Bronchus fibroblast of lung (primary cell): ENCODE results near the gene PGAP1. TPM values are rescaled to one million over a fixed set of nuclear protein-coding genes. Genes with fewer than 3 reads are reported as not detected.

Experiments used
- total RNA-seq: library from RNA; depleted of rRNA; stranded (reverse); fragments of >200 nt; gene quantifications from 2 replicates; pipeline ENCODE4 v1.2.3, GENCODE V29; 2015

The PGAP1 gene, protein sequence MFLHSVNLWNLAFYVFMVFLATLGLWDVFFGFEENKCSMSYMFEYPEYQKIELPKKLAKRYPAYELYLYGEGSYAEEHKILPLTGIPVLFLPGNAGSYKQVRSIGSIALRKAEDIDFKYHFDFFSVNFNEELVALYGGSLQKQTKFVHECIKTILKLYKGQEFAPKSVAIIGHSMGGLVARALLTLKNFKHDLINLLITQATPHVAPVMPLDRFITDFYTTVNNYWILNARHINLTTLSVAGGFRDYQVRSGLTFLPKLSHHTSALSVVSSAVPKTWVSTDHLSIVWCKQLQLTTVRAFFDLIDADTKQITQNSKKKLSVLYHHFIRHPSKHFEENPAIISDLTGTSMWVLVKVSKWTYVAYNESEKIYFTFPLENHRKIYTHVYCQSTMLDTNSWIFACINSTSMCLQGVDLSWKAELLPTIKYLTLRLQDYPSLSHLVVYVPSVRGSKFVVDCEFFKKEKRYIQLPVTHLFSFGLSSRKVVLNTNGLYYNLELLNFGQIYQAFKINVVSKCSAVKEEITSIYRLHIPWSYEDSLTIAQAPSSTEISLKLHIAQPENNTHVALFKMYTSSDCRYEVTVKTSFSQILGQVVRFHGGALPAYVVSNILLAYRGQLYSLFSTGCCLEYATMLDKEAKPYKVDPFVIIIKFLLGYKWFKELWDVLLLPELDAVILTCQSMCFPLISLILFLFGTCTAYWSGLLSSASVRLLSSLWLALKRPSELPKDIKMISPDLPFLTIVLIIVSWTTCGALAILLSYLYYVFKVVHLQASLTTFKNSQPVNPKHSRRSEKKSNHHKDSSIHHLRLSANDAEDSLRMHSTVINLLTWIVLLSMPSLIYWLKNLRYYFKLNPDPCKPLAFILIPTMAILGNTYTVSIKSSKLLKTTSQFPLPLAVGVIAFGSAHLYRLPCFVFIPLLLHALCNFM
- 1.5 and 2.5 TPM in 2 replicates for total RNA-seq

DNA sequence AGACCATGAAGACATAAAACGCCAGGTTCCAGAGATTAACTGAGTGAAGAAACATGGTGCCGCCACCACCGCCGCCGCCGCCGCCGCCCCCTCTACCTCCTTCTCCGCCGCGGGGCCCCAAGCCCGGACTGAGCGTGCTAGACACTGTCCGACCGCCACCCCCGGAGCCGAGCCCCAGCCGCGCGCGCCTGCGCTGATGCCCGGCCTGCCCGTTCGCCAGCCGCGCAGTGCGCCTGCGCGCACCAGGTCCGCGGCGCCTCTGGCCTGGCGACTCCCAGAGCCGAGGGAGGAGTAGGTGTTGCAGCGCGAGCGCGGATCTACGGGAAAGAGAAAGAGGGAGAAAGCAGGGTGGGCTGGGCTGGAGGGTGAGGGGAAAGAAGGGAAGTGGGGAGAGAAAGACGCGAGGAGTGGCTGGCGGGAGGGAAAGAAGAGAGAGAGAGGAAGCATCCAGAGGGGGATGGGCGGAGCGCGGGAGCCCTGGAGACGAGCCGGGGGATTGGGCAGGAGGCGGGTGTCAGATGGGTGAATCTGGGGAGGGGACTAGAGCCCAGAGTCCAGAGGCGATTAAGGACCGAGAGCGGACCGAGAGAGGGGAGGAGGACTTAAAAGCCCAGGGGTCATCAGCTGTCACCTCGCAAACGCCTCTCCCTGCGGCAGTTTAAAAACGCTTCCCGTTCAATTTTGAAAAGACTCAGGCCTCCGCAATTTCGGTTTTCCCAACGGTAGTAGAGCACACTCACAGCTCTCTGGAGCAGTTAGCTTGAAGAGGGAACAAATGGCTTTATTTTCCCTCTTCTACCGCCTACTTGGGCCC, at the start of gene PGAP1:
TSS of gene PGAP1 (minus strand) at position 146 of the 814 bp plus-strand sequence. CDS start at position 55, 91 bp downstream.

DNA sequence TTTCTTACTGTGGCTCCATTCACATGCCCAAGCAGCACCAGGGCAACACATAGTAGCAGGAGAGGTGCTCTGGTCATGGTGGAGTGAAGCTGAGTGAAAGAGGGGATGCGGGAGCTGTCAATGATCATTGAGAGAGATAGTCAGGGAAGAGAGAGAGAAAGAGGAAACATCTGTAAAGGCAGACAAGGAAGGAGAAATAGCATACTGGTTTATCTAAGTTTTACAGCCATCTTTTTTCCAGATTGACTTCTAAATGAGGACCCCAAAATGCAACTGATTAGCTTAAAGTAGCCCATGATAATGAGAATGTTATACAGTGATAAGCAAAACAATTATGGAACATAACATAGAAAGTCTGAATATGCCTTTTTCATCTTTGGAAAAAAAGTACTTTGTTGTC, 117.2 kb downstream of the PGAP1 start, which contains the start of gene C2orf66:
TSS of gene C2orf66 (minus strand) at position 96 of the 400 bp plus-strand sequence. CDS start at position 77, 19 bp downstream.

Other genes starting within 250 kb of the PGAP1 start
- gene GTF3C3, start 127.0 kb downstream of the PGAP1 start, total RNA-seq: 20.4 and 23.7 TPM in 2 replicates
- not detected in 2 replicates for gene C2orf66, start 117.4 kb downstream of the PGAP1 start, total RNA-seq